Globus pallidus (tissue), 1 donor: ENCODE data around the gene RPH3AL.
"Not testable (repeated sequence)": the region's sequence is repeated elsewhere in the genome, so short reads cannot be mapped to it uniquely, and the experiment has no call there.

ENCODE experiments used
- DNase-seq: peaks from one replicate; pipeline ENCODE4 v3.0.0-alpha.2; 2015; ENCODE audit warnings: low spot score

Gene RPH3AL

DNA sequence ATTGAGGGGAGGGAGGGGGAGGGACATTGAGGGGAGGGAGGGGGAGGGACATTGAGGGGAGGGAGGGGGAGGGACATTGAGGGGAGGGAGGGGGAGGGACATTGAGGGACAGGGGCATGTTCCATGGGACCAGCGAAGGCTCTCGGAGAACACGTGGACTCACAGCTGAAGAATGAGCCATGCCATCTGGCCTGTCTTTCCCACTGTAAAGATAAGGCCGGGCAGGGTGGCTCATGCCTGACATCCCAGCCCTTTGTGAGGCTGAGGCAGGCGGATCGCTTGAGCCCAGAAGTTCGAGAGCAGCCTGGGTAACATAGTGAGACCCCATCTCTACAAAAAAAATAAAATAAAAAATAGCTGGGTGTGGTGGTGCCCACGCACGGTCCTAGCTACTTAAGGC is 32.5 kb downstream of the RPH3AL start:
- no peak for DNase-seq

- no peak for DNase-seq
Measured at GRCh38 chr17:319266-319665, 33.3 kb downstream of the RPH3AL start.

GRCh38 chr17:317070-317469 is 35.5 kb downstream of the RPH3AL start:
- not testable (repeated sequence) for DNase-seq

DNA sequence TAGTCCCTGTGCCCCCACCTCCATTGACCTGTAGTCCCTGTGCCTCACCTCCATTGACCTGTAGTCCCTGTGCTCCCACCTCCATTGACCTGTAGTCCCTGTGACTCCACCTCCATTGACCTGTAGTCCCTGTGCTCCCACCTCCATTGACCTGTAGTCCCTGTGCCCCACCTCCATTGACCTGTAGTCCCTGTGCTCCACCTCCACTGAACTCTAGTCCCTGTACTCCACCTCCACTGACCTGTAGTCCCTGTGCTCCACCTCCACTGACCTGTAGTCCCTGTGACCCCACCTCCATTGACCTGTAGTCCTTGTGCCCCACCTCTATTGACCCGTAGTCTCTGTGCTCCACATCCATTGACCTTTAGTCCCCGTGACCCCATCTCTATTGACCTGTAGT is 37.2 kb downstream of the RPH3AL start:
- DNase-seq: not testable (repeated sequence)

DNA sequence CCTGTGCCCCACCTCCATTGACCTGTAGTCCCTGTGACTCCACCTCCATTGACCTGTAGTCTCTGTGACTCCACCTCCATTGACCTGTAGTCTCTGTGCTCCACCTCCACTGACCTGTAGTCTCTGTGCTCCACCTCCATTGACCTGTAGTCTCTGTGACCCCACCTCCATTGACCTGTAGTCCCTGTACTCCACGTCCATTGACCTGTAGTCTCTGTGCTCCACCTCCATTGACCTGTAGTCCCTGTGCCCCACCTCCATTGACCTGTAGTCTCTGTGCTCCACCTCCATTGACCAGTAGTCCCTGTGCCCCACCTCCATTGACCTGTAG is 38.0 kb downstream of the RPH3AL start:
- not testable (repeated sequence) for DNase-seq

DNA sequence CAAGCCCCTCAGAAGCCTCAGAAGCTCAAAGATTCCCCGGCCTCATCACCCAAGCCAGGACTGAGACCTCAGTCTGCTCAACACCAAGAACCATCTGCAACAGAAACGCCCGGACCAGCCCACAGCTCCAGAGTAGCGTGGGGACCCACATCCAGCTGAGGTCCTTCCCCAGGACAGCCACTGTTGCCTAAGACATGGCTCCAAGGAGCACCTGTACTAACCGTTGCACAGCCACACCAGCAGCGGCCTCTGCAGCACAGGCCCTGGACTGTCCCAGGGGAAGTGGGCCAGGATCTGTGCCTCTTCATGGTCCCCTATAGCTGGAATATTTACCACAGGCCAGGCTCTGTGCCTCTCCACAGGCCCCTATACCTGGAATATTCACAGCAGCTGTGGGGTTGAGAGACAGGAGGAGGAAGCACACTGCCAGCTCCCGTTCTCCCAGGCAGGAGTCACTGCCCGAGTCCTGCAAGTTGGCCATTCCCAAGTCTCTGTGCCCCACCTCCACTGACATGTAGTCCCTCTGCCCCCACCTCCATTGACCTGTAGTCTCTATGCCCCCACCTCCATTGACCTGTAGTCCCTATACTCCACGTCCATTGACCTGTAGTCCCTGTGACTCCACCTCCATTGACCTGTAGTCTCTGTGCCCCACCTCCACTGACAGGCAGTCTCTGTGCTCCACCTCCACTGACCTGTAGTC is 38.5 kb downstream of the RPH3AL start:
- no peak for DNase-seq

DNA sequence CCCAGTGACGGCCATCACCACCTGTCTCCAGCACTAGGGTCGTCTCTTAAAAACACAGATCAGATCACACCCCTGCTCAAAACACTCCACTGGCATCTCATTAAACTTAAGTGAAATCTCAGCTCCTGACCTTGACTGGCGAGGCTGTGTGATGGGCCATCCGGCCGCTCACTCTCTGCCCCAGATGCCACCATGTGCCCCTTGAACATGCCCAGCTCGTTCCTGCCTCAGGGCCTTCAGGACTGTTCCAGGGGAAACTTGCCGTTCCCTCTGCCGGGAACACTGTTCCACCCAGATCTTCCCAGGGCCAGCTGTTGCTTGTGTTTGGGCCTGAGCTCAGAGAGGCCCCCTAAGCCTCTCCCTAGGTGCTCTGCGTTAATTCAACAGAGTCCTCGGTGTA is 39.4 kb downstream of the RPH3AL start:
- no peak for DNase-seq

GRCh38 chr17:312476-313148 is 40.0 kb downstream of the RPH3AL start:
- no peak for DNase-seq

DNA sequence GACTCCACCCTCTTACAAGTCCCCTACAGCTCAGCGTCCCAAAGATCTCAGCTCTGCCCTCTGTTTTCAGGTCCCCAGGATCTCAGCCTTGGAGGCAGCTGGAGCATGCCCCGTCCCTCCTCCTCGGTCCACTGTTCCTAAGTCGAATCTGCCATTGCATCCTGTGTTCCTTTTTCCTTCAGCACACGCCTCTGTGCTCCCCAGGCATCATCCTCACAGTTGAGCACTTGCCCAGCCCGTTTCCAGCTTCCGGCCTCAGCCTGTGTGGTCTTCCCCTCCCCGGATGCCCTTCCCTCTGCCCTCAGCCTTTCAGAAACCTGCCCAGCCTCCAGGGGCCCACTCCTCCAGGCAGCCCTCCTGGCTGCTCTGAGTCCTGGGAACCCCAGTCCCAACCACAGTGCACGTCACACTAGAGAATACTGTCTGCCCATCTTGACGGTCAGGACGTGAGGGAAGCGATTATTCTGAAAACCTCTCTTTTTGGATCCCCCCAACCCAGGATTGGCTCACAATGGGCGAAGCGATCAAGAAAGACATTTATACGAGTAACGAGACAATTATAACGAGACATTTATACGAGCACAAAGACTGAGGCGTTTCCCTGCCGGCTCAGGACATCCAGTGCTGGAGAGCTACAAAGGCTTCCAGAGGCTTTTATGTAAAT is 41.4 kb downstream of the RPH3AL start:
- DNase-seq: no peak

DNA sequence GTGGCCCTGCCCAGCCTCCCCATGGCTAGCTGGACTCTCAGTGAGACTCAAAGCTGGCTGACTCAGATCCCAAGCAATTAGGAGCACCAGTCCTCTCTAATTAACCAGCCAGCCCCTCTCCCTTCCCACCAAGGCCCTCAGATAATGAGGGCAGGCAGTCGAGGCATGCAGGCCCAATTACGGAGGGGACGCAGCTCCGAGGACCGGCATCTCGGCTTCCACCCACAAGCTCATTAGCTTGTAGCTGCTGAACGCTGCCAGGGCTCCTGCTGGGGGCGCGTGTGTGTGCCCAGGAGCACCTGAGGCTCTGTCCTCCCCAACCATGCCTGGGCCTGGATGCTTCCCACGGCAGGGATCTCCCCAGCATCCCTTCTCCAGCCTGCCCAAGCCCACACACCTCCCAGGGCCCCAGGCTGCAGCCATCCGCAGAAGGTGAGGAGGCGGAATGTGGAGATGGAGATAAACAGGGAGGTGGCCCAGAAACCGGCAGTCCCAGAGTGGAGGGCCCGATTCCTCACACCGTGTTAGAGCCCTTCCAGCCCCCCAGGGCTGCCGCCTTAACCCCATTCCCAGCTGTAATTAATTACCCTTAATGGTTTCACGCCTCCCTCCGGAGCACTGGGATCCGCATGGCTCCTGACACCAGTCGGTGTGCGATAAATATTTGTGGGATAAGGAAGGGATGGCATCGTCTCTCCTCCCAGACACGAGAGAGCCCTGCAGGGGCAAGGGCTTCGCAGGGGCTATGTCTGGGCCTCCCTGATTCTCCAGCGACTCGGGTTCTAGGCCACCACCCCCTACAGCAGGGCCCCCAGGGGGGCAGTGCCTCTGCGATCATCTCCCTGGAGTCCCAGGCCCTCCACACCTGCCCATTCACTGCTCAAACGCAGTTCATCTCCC is 42.2 kb downstream of the RPH3AL start:
- no peak for DNase-seq

DNA sequence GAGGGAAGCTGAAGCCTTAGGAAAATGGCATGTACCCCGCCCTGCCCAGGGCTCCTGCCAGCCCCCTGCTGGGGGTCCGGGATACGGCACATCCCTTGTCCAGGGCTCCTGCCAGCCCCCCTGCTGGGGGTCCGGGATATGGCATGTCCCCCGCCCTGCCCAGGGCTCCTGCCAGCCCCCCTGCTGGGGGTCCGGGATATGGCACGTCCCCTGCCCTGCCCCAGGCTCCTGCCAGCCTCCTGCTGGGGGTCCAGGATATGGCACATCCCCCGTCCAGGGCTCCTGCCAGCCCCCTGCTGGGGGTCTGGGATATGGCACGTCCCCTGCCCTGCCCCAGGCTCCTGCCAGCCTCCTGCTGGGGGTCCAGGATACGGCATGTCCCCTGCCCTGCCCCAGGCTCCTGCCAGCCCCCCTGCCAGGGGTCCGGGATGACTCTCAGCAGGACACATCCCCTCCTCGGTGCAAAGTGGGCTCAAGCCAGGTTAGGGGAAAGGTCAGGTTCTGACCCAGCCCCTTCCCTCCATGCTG is 43.2 kb downstream of the RPH3AL start:
- no peak for DNase-seq

GRCh38 chr17:307741-308507 is 44.7 kb downstream of the RPH3AL start:
- DNase-seq: no peak

DNA sequence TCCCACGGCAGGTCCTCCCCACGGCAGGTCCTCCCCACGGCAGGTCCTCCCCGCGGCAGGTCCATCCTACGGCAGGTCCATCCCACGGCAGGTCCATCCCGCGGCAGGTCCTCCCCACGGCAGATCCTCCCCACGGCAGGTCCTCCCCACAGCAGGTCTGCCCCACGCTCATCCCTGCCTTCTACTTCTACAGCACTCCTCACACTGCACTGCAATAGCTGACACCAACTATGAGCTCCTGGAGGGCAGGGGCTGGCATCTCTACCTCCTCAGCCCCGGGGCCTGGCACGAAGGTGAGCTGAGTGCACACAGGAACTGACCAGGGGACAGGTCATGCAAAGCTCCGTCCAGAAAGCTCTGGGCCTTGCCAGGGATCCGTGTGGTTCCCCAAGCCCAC is 45.3 kb downstream of the RPH3AL start:
- no peak for DNase-seq

DNA sequence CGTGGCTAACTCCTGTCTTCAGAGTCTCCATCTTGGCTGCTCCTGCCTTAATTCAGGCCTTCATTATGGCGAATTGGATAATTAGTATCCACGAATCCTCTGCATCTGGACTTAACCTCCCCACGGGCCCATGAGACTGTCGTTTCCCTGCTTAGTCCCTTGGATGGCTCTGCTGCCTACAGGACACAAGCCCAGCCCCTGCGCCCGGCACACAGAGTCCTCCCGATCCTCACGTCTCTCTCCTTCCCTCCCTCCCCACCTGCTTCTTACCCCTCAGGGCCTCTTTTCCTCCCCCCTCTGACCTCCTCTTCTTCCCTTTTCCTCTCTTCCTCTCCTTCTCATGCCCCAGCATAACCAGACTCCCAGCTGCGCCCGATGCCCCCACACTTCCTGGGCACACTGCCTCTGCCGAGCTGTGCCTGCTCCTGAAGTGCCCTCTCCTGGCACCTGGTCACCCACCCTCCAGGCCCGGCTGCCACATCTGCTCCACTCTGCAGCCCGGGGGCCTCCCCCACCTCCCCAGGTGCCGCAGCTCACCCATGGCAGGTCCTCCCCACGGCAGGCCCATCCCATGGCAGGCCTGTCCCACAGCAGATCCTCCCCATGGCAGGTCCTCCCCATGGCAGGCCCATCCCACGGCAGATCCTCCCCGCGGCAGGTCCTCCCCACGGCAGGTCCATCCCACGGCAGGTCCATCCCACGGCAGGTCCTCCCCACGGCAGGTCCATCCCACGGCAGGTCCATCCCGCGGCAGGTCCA is 45.9 kb downstream of the RPH3AL start:
- DNase-seq: no peak

DNA sequence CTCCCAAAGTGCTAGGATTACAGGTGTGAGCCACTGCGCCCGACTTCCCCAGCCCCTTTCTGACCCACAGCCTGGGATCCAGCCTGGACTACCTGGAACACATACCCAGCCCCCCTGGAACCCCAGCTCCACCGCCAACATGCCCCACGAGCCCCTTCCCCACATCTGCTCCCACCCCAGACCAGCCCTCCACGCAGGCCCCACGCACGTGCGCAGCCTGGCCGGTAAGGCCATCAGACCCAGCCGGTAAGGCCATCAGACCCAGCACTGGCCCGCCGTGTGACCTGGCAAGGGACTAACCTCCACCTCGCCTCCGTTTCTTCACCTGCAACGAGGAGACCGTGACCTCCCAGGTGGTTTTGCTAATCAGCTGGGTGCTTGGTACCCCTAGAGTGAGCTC is 46.5 kb downstream of the RPH3AL start:
- DNase-seq: no peak

DNA sequence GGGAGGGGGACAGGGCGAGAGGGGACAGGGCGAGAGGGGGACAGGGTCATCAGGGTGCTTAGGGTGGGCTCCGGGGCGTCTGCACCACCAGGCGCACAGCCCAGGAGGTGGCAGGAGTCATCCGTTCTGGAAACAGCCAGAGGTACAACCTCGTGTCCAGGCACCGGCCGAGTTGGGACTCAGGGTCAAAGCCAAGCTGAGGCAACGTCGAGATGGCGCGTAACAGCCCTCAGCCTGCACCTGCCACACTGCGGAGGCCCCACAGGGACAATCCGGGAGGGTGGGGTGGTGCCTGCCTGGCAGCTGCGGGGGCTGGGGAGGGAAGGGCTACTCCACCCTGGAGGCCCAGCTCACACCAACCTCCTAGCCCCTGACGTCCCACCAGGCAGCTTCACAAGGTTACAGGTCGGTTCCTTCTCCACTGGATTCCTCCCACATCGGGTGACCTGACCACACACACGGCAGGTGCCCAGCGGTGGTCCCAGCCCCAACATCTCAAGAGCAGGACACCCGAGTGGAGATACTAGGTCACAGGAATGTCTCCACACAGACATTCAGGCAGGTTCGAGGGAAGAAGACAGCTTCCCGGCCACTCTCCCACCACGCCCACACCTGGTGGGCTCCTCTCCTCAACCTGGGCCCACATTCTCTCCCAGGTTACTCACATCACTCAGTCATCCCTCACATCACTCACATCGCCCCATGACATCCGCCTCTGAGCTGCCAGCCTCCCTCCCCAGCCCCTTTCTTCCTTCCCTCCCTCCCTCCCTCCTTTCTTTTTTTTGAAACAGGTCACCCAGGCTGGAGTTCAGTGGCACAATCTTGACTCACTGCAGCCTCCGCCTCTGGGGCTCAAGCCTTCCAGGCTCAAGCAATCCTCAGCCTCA is 47.3 kb downstream of the RPH3AL start:
- DNase-seq: no peak

- DNase-seq: no peak
Measured at GRCh38 chr17:304461-304860, 48.1 kb downstream of the RPH3AL start.

- DNase-seq: no peak
Measured at GRCh38 chr17:303168-303567, 49.4 kb downstream of the RPH3AL start.

- DNase-seq: no peak
Measured at GRCh38 chr17:302300-302698, 50.3 kb downstream of the RPH3AL start.
